HG03439 (cell line): Measurements from ENCODE around the gene LLCFC1.

ENCODE experiments used
- ATAC-seq: cut with Tn5 transposase; IDR thresholded peaks from one replicate; pipeline ENCODE4 v1.9.1; 2021; ENCODE audit warnings: mild to moderate bottlenecking, moderate library complexity; ENCODE audit not compliant: unreplicated experiment

LLCFC1 gene

DNA sequence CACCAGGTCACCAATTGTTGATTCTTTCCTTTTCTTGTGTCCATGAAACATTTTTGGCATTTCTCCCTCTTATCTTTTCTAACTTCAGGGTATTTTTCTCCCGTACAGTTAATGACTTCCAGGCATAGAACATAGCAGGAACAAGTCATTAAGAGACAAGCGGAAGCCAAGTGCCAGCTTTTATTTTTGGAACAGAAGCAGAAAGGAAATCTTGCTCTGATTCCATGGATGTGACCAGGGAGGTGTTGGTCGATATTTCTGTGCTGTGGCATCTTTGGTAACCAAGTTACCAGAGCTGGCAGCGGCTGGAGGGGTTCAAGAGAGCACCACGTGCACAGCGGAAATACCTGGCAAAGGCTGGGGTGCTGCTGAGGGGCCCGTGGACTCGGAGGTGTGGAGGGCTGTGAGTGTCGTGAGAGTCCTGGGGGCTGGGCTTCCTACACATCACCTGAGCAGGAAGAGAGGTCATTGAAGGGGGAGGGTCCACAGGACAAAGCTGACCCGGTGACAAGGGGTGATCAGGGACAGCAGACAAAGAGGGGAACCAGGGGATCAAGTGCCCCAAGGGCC is 1.8 kb downstream of the LLCFC1 start:
- no peak for ATAC-seq

DNA sequence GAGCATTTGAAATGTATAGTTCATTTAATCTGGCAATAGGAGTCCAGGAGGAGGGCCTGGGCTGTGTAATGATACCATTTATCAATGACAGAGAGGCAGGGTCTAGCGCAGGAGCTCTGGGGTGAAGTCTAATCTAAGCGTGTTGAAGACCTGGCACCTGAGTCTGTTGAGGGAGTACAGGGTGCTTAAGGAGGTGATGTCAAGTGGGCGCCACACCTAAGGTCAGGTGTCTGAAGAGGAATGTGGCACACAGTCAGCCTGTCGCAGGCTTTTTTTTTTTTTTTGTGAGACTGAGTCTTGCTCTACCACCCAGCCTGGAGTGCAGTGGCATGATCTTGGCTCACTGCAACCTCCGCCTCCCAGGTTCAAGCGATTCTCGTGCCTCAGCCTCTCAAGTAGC is 2.3 kb downstream of the LLCFC1 start:
- no peak for ATAC-seq

DNA sequence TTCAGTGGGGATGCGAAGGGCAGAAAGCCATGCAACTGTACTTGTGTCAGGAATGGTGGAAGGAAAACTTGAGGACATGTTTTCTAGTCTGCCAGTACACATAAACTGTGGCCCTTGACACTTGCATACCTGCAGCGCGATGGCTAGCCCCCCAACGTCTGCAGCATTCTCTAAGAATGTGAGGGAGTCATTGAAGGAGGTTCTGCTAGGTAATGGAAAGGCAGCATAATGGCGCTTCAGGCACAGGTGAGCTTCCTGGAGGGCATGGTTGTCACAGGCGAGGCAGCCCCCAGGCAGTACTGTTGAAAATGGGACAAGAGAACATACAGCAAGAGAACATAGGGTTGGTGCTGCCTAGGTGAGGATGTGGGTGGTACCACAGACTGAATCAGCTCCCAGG is 3.5 kb downstream of the LLCFC1 start:
- ATAC-seq = no peak

DNA sequence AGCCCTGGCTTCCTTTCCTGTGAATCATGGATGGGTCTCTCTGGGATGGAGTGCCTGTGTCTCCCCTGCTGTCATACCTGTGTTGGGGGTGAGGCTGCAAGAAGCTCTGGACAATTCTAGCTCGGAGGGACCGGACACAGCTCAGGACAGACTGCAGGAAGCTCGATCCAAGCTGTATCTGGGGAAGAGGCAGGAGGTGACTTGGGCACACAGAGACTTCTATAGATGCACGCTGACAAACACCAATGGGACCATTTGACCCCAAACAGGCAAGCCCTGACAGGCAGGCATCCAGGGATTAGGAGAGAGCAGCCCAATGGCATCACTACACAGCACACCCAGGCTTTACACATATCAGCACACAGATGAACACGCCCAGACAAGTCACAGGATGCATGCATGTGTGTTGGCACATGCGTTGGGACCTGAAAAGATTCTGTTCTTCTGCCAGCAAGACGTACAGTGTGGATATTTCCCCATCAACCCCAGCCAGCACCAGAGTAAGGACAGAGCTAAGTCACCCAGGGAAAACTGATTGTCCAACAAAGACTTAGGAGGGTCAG is 4.5 kb downstream of the LLCFC1 start:
- ATAC-seq = no peak

GRCh38 chr7:142945001-142945400 is 5.7 kb downstream of the LLCFC1 start:
- no peak for ATAC-seq

DNA sequence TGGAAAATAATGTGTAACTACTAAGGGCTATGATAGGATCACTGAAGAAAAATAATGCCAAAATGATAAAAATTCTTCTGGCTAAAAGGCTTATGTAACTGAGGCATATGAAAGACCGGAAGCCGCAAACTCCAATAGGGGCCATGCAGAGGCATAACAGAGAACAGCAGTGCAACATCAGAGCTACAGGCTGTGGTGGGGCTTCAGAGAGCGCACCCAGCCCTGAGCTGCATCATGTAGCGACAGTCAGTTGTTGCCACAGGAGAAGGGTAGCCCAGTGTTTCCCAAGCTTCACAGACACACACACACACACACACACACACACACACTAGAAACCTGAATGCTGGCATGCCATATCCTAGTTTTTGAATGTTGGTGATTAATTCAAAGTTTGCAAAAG is 9.3 kb downstream of the LLCFC1 start:
- no peak for ATAC-seq

- ATAC-seq = no peak
Measured at GRCh38 chr7:142950235-142950634, 11.0 kb downstream of the LLCFC1 start.

DNA sequence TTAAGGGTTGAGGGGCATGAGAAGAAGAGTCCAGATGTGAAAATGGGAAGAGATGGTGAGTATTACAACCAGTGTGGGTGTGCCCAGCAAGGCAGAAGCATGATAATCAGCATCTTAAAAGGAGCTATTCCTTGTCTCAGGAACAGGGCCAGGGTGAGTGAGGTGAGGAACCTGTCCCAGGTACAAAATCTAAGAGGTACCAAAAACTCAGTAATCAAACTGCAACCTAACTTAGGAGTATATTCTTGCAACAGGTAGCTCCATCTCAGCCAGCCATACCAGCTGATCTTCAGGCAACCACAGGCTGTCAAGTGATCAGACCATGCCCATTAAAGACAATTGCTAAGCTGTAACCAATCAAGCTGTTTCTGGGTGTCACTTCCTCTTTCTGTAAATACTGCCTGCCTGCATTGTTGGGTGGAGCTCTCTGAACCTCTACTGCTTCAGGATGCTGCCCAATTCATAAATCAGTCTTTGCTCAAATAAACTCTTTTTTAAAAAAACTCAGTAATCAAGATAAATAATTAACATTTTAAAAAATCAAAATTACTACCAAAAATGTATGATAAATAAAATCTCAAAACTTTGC is 15.5 kb downstream of the LLCFC1 start:
- ATAC-seq = no peak

GRCh38 chr7:142956951-142957623 is 17.8 kb downstream of the LLCFC1 start:
- no peak for ATAC-seq

DNA sequence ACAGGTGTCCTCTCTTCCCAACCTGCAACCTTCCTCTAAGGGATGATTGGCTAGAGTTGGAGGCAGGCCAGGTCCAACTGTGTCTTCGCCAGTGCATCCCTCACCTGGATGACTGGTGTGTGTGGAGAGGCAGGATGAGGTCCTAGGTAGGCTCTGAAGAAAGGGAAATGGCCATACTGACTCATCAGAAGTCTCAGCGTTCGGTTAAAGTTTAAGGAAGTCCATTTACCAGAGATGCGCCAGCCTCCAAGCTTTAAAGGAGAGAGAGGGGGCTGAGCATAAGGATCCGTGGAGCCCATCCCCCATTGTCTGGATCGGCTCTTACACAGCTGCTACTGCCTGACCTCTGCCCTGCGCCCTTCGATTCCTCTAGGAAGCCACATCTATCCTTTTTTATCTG is 18.4 kb downstream of the LLCFC1 start:
- ATAC-seq = no peak

DNA sequence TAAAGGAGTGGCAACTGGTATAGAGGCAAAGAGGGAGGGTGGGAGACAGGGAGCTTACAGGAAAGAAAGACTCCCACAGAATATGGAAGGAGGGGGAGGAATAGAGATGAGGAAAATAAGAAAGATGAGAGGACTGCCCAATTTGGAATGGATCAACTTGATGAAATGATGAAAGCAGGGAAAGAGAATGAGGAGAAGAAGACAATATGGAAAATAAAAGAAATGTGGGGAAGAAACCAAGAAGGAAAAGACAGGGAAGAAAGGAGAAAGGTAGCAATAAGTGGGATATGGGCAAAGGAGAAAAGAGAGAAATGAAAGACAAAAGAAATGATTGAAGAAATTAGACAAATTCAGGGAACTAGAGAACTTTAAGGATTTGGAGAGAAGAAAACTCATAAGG is 19.9 kb downstream of the LLCFC1 start:
- ATAC-seq = no peak

- no peak for ATAC-seq
Measured at GRCh38 chr7:142960955-142961512, 21.8 kb downstream of the LLCFC1 start.

- no peak for ATAC-seq
Measured at GRCh38 chr7:142961595-142961972, 22.3 kb downstream of the LLCFC1 start.

DNA sequence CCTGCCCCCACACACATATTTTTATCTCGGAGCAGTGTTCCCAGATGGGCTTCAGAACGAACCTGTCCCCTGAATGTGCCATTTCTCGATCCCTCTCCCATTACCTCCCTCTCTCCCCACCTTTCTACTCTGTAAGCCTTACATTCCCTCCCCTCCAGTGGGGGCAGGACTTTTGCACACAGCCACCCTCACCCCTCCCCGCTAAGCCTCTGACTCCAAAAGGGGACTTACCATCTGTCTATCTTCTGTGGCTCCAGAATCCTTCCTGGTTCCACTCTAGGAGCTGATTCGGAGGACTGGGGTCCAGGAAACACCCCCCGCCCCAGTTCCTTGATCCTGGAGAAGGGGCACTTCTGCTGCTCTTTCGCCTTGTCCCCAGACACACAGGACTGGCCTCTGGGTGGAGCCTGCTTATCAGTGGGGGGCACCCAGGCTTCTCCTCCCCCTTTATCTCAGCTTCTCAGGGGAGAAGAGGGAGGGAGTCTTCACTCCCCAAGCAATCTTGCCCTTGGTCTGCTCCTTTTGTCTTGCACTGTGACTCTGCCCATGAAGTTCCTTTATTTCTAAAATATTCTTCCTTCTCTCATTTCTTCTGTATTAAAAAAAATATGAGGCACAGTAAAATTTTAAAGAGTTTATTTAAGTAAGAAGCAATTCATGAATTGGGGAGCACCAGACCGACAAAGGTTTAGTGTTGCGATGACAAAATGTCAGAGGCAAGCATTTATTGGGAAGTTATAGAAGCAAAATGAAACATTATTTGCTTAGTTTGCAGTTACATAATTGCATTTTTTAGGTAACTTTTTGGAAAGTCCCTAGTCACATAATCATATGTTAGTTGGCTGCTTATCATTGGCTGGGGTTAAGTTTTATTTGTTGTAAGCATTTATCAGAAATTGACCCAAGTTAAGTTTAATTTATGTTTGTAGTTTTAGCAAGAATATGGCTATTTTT is 23.0 kb downstream of the LLCFC1 start, which contains the start of gene KEL:
TSS of gene KEL (minus strand) at position 391 of the 954 bp plus-strand sequence. CDS start at position 234, 157 bp downstream.
- no peak for ATAC-seq

DNA sequence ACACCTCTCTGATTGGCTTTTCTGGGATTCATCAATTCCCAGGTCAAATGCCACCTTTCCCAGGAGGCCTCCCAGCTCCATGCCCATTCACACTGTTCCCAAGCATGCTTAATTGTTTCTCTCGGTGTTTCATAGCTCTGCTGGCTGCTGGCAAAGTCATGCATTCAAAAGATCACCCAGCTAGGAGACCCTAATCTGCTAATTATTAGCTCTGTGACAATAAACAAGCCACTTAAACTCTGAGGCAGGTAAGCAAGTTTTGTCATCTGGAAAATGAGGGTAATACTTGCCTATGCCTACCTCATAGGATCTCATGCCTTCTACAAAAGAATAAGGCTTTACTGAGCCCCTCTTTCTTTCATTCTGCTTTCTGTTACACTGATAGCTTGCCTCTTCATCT is 23.7 kb downstream of the LLCFC1 start:
- no peak for ATAC-seq

DNA sequence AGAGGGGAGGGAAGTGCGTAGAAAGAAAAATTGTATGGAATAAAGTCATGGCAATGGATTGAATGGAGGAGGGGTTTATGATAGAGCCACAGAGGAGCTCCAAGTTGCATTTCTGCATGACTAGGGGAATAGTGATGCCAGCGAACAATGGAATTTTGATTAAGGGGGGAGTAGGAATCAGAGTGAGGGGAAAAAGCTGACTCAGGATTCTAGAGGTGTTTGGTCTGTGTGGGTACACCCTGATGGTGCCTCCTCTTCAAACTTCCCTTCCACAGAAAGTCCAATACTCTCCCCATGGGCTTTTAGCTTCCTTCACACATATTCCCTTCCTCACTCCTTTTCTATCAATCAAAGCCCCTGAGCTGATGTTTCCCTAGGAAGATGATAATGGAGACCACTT is 24.7 kb downstream of the LLCFC1 start:
- no peak for ATAC-seq

- no peak for ATAC-seq
Measured at GRCh38 chr7:142964502-142965246, 25.4 kb downstream of the LLCFC1 start.

GRCh38 chr7:142968229-142968628 is 28.9 kb downstream of the LLCFC1 start:
- ATAC-seq = no peak

GRCh38 chr7:142969183-142969582 is 29.9 kb downstream of the LLCFC1 start:
- no peak for ATAC-seq

DNA sequence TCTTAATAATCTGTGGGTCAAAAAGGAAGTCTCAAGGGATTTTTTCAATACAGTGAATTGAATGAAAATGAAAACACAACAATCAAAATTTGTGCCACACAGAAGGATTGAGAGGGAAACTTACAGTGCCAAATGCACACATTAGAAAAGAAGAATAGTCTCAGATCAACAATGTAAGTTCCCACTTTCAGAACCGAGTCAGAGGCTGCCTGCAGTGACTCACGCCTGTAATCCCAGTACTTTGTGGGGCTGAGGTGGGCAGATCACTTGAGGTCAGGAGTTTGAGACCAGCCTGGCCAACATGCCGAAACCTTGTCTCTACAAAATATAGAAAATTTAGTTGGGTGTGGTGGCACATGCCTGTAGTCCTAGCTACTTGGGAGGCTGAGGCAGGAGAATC is 35.3 kb downstream of the LLCFC1 start:
- ATAC-seq = no peak
